SKM-1 treated with dmso at 0.1 percent for 144 hours (cell line): ENCODE measurements around the gene PLAC9.
"Not testable (repeated sequence)": the region's sequence is repeated elsewhere in the genome, so short reads cannot be mapped to it uniquely, and the experiment has no call there.

ENCODE experiments used
- DNase-seq: peaks from one replicate; lab custom pipeline; 2025; ENCODE audit not compliant: unreplicated experiment; lab: John Stamatoyannopoulos, UW

The PLAC9 gene

DNA sequence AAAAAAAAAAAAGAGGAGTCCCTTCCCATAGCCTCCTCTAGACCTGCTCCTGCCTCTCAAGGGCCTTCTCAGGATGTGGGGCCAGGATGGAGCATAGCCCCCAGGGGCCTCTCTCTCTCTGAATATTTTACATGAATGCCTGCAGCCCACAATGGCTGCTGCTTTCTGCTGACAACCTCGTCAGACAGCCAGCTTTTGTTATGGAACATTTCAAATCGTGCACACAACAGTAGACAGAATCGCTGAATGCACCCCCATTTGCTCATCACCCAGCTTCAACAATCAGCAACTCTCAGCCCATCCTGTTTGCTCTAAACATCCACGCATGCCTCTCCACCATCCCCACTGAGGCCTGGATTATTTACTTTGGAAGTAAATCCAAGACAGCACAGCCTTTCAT lies 5.4 kb downstream of the PLAC9 start:
- DNase-seq, result no peak

DNA sequence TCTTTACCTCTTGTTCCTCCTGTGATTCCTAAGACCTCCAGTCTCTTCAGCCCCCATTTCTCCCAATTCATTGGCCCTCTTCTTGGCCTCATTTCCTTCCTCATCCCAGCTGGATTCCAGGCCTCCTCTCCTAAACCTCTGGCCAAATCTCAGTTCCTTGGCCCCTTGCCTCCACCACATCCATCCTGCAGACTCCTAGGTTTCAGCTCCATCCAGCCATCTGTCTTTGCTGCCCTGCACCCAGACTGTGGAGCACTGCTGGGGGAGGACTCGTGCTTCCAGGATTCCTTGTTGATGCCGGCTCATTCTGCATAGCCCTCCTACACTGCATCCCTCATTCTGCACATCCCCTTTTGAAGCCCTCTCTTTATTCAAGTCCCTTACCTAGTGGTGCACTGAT lies 6.7 kb downstream of the PLAC9 start:
- DNase-seq, result no peak

- DNase-seq, result no peak
Observed at GRCh38 chr10:80140251-80140650, 7.7 kb downstream of the PLAC9 start.

- DNase-seq, result no peak
Observed at GRCh38 chr10:80141696-80142460, 9.3 kb downstream of the PLAC9 start.

GRCh38 chr10:80144067-80144695 lies 11.7 kb downstream of the PLAC9 start:
- DNase-seq, result no peak

DNA sequence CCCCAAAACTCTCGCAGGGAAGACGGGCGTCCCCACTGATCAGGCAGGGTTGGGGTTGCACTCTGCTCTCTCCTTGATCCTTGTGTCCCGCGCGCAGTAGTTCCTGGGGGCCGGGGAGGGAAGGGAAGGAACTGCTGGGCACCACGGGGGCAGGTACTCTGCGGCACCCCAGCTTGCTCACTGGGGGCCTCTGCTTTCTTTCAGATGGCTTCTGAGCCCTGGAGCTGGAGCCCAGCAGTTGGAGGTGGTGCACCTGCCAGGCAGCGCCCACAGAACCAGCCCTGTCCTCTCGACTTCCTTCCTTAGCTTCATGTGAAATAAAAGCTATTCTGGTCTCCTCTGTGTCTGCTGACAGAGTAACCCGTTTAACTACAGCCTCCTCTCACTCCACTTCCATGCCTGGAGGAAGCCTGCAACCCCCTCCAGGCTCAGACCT lies 12.2 kb downstream of the PLAC9 start:
- no peak for DNase-seq

DNA sequence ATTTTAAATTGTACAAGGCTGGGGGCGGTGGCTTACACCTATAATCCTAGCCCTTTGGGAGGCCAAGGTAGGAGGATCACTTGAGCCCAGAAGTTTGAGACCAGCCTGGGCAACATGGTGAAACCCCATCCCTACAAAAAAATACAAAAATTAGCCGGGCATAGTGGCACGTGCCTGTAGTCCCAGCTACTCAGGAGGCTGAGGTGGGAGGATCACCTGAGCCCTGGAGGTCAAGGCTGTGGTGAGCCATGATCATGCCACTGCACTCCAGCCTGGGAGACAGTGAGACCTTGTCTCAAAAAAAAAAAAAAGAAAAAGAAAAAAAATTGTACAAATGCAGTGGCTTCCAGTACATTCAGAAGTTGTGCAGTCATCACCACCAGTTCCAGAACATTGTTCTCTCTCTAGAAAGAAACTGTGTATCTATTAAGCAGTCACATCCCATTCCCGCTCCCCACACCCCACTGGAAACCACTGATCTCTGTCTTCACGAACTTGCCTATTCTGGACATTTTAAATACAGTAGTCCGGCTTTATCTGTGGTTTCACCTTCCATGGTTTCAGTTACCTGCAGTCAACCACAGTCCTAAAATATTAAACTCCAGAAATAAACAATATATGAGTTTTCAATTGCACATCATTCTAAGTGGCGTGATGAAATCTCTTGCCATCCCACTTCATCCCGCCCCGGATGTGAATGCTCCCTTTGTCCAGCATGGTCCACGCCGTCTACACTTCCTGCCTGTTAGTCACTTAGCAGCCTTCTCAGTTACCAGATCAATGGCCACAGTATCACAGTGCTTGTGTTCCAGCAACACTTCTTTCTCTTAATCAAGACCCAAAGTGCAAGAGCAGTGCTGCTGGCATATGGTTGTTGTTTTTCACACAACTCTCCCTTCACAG lies 13.1 kb downstream of the PLAC9 start:
- DNase-seq, result not testable (repeated sequence)

GRCh38 chr10:80146918-80147317 lies 14.4 kb downstream of the PLAC9 start:
- DNase-seq, result no peak

GRCh38 chr10:80148166-80148805 lies 15.8 kb downstream of the PLAC9 start:
- no peak for DNase-seq

- DNase-seq, result no peak
Observed at GRCh38 chr10:80149123-80149522, 16.6 kb downstream of the PLAC9 start.

- DNase-seq, result no peak
Observed at GRCh38 chr10:80150172-80150571, 17.6 kb downstream of the PLAC9 start.

GRCh38 chr10:80152820-80153219 lies 20.3 kb downstream of the PLAC9 start:
- no peak for DNase-seq

DNA sequence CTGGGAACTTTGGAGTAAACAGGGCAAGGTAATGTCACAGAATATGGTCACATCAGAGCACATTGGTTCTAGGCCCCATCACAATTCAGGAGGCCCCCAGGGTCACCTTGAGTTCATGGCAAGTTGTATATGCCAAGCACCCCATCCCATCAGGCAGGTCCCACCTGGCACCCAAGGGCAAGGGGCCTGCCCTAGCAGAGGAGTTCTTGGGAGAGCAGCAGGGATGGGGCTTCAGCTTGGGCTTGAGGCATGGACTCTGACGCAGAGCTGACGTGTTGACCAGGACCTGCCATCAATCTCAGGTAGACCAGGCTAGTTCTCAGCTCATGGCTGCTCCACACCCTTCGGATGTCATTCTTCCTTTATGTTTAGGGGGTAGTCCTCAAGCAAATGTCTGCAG lies 20.9 kb downstream of the PLAC9 start:
- no peak for DNase-seq

- no peak for DNase-seq
Observed at GRCh38 chr10:80154626-80154977, 22.1 kb downstream of the PLAC9 start.

GRCh38 chr10:80154978-80155695 lies 22.6 kb downstream of the PLAC9 start:
- no peak for DNase-seq

DNA sequence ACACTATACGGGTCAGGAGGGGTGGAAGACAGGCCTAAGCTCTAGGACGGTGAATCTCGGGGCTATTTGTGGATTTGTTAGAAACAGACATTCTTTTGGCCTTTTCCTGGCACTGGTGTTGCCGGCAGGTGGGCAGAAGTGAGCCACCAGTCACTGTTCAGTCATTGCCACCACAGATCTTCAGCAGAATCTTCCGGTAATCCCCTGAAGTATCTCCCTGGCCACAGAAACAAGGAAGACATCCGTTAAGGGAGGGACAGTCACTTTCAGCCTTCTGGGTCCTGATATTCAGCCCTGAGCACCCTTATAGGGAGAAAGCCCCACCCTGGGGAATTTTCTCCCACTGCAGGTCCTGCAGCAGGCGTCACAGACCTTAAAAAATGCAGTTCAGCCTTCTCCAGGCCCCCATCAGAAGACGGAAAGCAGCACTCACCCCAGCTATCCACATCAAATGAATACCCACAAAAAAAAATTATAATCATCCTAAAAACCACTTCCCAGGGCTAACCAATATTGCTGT lies 23.2 kb downstream of the PLAC9 start:
- DNase-seq, result no peak

DNA sequence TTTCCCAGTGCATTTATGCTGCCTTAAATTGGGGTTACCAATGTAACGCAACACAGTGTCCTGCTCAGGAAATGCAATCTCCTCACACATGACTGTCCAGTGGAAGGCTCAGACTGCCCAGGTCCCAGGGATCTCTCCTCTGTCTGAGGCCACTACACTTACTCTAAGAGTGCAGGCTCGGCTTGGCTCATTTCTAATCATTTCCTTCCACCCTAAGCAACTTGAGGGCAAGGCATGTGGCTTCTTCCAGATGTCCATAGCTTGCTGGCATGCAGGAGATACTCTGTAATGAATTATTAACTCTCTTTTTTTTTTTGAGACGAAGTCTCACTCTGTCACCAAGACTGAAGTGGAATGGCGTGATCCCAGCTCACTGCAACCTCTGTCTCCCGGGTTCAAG lies 23.7 kb downstream of the PLAC9 start:
- no peak for DNase-seq

GRCh38 chr10:80157561-80157960 lies 25.0 kb downstream of the PLAC9 start:
- no peak for DNase-seq

DNA sequence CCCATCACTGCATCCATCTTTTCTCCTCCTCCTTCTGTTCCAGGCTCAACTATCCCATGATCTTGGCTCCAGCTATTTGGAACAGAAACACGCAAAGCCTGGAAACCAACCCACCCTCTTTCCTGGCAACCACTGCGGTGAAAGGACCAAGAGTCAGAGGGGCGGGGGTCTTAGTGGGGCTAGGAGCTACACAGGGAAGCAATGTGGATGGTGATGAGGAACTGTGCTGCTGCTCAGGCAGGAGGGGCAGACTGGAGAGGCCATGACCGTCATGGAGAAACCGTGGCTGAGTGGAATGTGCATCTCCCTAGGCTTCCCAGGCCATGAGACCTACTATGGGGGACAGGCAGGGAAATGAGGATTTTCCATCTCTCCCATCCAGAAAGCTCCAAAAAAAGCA lies 25.6 kb downstream of the PLAC9 start:
- no peak for DNase-seq

- DNase-seq, result peak; percentile 29
Observed at GRCh38 chr10:80158598-80159127, 26.1 kb downstream of the PLAC9 start.
